Mesendoderm (in vitro differentiated cells): ENCODE measurements around the gene EXT2.

ENCODE experiments used
- DNase-seq: peaks from one replicate; pipeline ENCODE4 v3.0.0; 2013
- H2AK5ac ChIP-seq: 2 replicates; pipeline ENCODE4 v1.6.1; 2013; ENCODE audit warnings: low read length, inconsistent platforms
- H2BK120ac ChIP-seq: 2 replicates; pipeline ENCODE4 v1.6.1; 2013; ENCODE audit warnings: low read depth, mild to moderate bottlenecking, low read length, moderate library complexity, mixed read lengths
- H2BK15ac ChIP-seq: replicated peaks from 2 replicates; pipeline ENCODE4 v1.6.1; 2013; ENCODE audit warnings: low read depth, mild to moderate bottlenecking, moderate library complexity
- H2BK5ac ChIP-seq: 2 replicates; pipeline ENCODE4 v1.6.1; 2013; ENCODE audit warnings: low read length, inconsistent platforms
- H3K18ac ChIP-seq: 2 replicates; pipeline ENCODE4 v1.6.1; 2013; ENCODE audit warnings: mild to moderate bottlenecking, low read length, mixed read lengths
- H3K23ac ChIP-seq: one replicate; pipeline ENCODE4 v1.6.1; 2013; ENCODE audit warnings: low read length
- H3K27ac ChIP-seq: 2 replicates; pipeline ENCODE4 v1.5.1; 2013; ENCODE audit warnings: low read depth, mild to moderate bottlenecking, inconsistent platforms, low read length, moderate library complexity
- H3K27me3 ChIP-seq: 2 replicates; pipeline ENCODE4 v1.6.1; 2013; ENCODE audit warnings: low read length, control low read depth, mild to moderate bottlenecking, inconsistent platforms; ENCODE audit not compliant: insufficient read depth, poor library complexity
- H3K36me3 ChIP-seq: 2 replicates; pipeline ENCODE4 v1.6.1; 2013; ENCODE audit warnings: low read length, inconsistent platforms; ENCODE audit not compliant: control insufficient read depth, insufficient read depth
- H3K4ac ChIP-seq: one replicate; pipeline ENCODE4 v1.6.1; 2013; ENCODE audit warnings: low read depth, mild to moderate bottlenecking, low read length, moderate library complexity
- H3K4me1 ChIP-seq: 2 replicates; pipeline ENCODE4 v1.6.1; 2013; ENCODE audit warnings: low read depth, low read length, inconsistent platforms; ENCODE audit not compliant: control insufficient read depth
- H3K4me2 ChIP-seq: 2 replicates; pipeline ENCODE4 v1.6.1; 2013; ENCODE audit warnings: low read length
- H3K4me3 ChIP-seq: 2 replicates; pipeline ENCODE4 v1.5.1; 2013; ENCODE audit warnings: mild to moderate bottlenecking, low read length
- H3K56ac ChIP-seq: one replicate; pipeline ENCODE4 v1.6.1; 2013; ENCODE audit warnings: low read length
- H3K79me1 ChIP-seq: 2 replicates; pipeline ENCODE4 v1.6.1; 2013; ENCODE audit warnings: low read length, inconsistent platforms
- H3K79me2 ChIP-seq: 2 replicates; pipeline ENCODE4 v1.6.1; 2013; ENCODE audit warnings: mild to moderate bottlenecking, low read length; ENCODE audit not compliant: control insufficient read depth, insufficient read depth
- H3K9ac ChIP-seq: 2 replicates; pipeline ENCODE4 v1.6.1; 2013; ENCODE audit warnings: low read length, inconsistent platforms
- H4K5ac ChIP-seq: one replicate; pipeline ENCODE4 v1.6.1; 2013; ENCODE audit warnings: low read length
- H4K8ac ChIP-seq: one replicate; pipeline ENCODE4 v1.6.1; 2013; ENCODE audit warnings: low read depth, mild to moderate bottlenecking, control low read depth, low read length, moderate library complexity
- WGBS: extraction: QIAGEN DNeasy Blood & Tissue Kit; methylation state at CpG from one replicate; pipeline ENCODE4 v1.1.7; 2013; ENCODE audit warnings: low lambda C conversion rate, missing lambda C conversion rate; ENCODE audit not compliant: insufficient coverage; ENCODE audit errors: extremely low coverage; 5-methylcytosine and 5-hydroxymethylcytosine counted together

Gene EXT2

DNA sequence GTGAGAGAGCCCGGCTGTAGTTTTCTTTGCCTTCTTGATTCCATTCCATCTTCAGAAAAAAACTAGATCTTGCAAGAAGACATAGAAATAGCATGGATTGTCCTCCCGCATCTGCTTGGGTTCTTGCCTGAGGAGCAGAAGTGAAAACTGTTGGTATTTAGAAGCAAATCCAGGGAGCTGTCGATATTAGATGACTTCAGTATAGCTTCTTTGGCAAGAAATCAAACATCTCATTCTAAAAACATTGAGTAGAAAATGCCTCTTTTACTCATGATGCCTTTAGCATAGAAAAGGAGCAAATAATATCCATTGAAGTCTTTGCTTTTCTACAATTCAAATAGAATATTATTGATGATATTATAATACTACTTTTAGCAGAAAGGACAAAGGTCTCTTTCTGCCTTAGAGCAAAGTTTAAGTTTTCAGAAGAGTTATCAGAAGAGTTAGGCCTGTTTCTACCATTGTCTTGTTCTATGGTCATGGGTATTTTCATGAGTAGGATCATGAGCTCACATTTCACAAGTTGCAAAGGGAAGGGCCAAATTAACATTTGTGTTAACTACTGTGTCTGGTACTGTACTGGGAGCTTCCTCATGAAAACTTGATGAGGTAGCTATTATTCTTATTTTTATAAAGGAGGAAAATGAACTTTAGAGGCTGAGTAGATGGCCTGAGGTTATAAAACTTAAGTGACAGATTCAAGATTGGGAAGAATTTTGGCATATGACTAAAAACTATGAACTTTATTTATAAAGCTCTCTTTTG lies 49.7 kb downstream of the EXT2 start:
- Histone ChIP-seq H3K56ac (no peak overlapping the region), H3K4ac (no peak overlapping the region), H3K36me3 (no peaks in the 10 kb centered on the region), H3K4me3 (no peak overlapping the region), H2BK120ac (no peak overlapping the region), H3K4me2 (no peak overlapping the region), H3K27ac (no peak overlapping the region), H2BK15ac (no peak overlapping the region), H3K79me1 (no peaks in the 10 kb centered on the region), H3K4me1 (no peaks in the 10 kb centered on the region), H3K27me3 (no peaks in the 10 kb centered on the region), H2BK5ac (no peak overlapping the region), H3K79me2 (no peaks in the 10 kb centered on the region), H4K8ac (no peak overlapping the region), H3K18ac (no peak overlapping the region), H3K9ac (no peak overlapping the region), H2AK5ac (no peak overlapping the region), H4K5ac (no peak overlapping the region), H3K23ac (no peak overlapping the region)
- no CpG with 5 or more reads among the region's 3 CpGs for WGBS
- DNase-seq = no peak

- H3K79me2 ChIP-seq = no peaks in the 10 kb centered on the region
These were observed 51.5 kb downstream of the EXT2 start for GRCh38 chr11:44146931-44147330.

DNA sequence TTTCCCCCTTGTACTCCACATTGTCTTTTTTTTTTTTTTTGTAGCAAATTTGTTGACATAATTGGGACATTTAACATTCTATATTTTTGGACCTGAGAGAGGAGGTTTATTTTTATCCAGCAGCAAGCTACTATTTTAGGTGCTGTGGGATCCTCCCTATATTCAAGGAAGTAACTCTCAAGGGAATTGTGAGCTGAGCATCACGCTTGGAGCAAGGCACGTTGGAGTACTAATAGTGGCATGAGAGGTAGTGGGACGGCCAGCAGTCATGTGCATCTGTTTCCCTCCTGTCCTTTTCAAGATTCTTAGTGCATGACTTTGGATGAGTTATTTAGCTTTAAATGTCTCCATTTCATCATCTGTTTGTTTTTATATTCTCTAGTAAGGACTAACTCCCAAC lies 52.3 kb downstream of the EXT2 start:
- no peaks in the 10 kb centered on the region for H3K79me2 ChIP-seq
- H3K36me3 ChIP-seq = no peaks in the 10 kb centered on the region
- no peak overlapping the region for H4K5ac ChIP-seq
- H3K4me1 ChIP-seq = no peaks in the 10 kb centered on the region
- H2AK5ac ChIP-seq = no peak overlapping the region
- H4K8ac ChIP-seq = no peak overlapping the region
- no peak overlapping the region for H3K18ac ChIP-seq
- H3K23ac ChIP-seq = no peak overlapping the region
- no peaks in the 10 kb centered on the region for H3K79me1 ChIP-seq
- WGBS = no CpG with 5 or more reads among the region's 3 CpGs
- H3K4me2 ChIP-seq = no peak overlapping the region
- no peak overlapping the region for H2BK15ac ChIP-seq
- H3K4ac ChIP-seq = no peak overlapping the region
- no peak for DNase-seq
- no peaks in the 10 kb centered on the region for H3K27me3 ChIP-seq
- H3K56ac ChIP-seq = no peak overlapping the region
- H2BK5ac ChIP-seq = no peak overlapping the region
- no peak overlapping the region for H2BK120ac ChIP-seq
- H3K9ac ChIP-seq = no peak overlapping the region
- no peak overlapping the region for H3K4me3 ChIP-seq
- no peak overlapping the region for H3K27ac ChIP-seq

More at GRCh38 chr11:44146931-44147330, 51.5 kb downstream of the EXT2 start:
- no peak overlapping the region for H4K8ac ChIP-seq
- WGBS = no CpG with 5 or more reads among the region's 2 CpGs
- H2BK15ac ChIP-seq = no peak overlapping the region
- H3K23ac ChIP-seq = no peak overlapping the region
- no peaks in the 10 kb centered on the region for H3K4me1 ChIP-seq
- H4K5ac ChIP-seq = no peak overlapping the region
- no peak overlapping the region for H3K56ac ChIP-seq
- DNase-seq = no peak
- no peak overlapping the region for H2BK5ac ChIP-seq
- no peak overlapping the region for H3K4me2 ChIP-seq
- no peak overlapping the region for H2AK5ac ChIP-seq
- no peaks in the 10 kb centered on the region for H3K36me3 ChIP-seq
- no peak overlapping the region for H3K4me3 ChIP-seq
- H3K79me1 ChIP-seq = no peaks in the 10 kb centered on the region
- H2BK120ac ChIP-seq = no peak overlapping the region
- no peaks in the 10 kb centered on the region for H3K27me3 ChIP-seq
- H3K27ac ChIP-seq = no peak overlapping the region
- no peak overlapping the region for H3K4ac ChIP-seq
- H3K18ac ChIP-seq = no peak overlapping the region
- H3K9ac ChIP-seq = no peak overlapping the region

- WGBS = no CpG with 5 or more reads among the region's 2 CpGs
- Histone ChIP-seq H3K4me1 (no peaks in the 10 kb centered on the region), H4K8ac (no peak overlapping the region), H3K56ac (no peak overlapping the region), H3K18ac (no peak overlapping the region), H3K27me3 (no peaks in the 10 kb centered on the region), H3K4me3 (no peak overlapping the region), H4K5ac (no peak overlapping the region), H3K23ac (no peak overlapping the region), H3K79me2 (no peaks in the 10 kb centered on the region), H3K36me3 (no peaks in the 10 kb centered on the region), H3K79me1 (no peaks in the 10 kb centered on the region), H2BK120ac (no peak overlapping the region), H2AK5ac (no peak overlapping the region), H3K9ac (no peak overlapping the region), H3K27ac (no peak overlapping the region), H2BK5ac (no peak overlapping the region), H3K4ac (no peak overlapping the region), H3K4me2 (no peak overlapping the region), H2BK15ac (no peak overlapping the region)
- DNase-seq = no peak
These were observed 54.2 kb downstream of the EXT2 start for GRCh38 chr11:44149651-44150050.

GRCh38 chr11:44150401-44150800 lies 54.9 kb downstream of the EXT2 start:
- no peaks in the 10 kb centered on the region for H3K27me3 ChIP-seq
- H3K27ac ChIP-seq = no peak overlapping the region
- H3K4me3 ChIP-seq = no peak overlapping the region
- H2BK120ac ChIP-seq = no peak overlapping the region
- H4K5ac ChIP-seq = no peak overlapping the region
- WGBS = no CpG with 5 or more reads among the region's 1 CpG
- H2AK5ac ChIP-seq = no peak overlapping the region
- no peaks in the 10 kb centered on the region for H3K36me3 ChIP-seq
- no peaks in the 10 kb centered on the region for H3K79me2 ChIP-seq
- H2BK5ac ChIP-seq = no peak overlapping the region
- H3K23ac ChIP-seq = no peak overlapping the region
- no peaks in the 10 kb centered on the region for H3K4me1 ChIP-seq
- H3K79me1 ChIP-seq = no peaks in the 10 kb centered on the region
- H3K56ac ChIP-seq = no peak overlapping the region
- no peak overlapping the region for H3K18ac ChIP-seq
- H3K4me2 ChIP-seq = no peak overlapping the region
- H3K9ac ChIP-seq = no peak overlapping the region
- no peak overlapping the region for H2BK15ac ChIP-seq
- DNase-seq = no peak
- no peak overlapping the region for H3K4ac ChIP-seq
- no peak overlapping the region for H4K8ac ChIP-seq

- Histone ChIP-seq H3K18ac (no peak overlapping the region), H4K8ac (no peak overlapping the region), H3K79me2 (no peaks in the 10 kb centered on the region), H3K56ac (no peak overlapping the region), H3K4me3 (no peak overlapping the region), H2BK15ac (no peak overlapping the region), H3K9ac (no peak overlapping the region), H3K4me1 (no peaks in the 10 kb centered on the region), H3K27me3 (no peaks in the 10 kb centered on the region), H3K4me2 (no peak overlapping the region), H3K36me3 (no peaks in the 10 kb centered on the region), H3K4ac (no peak overlapping the region), H3K23ac (no peak overlapping the region), H4K5ac (no peak overlapping the region), H2BK5ac (no peak overlapping the region), H3K27ac (no peak overlapping the region), H3K79me1 (no peaks in the 10 kb centered on the region), H2AK5ac (no peak overlapping the region), H2BK120ac (no peak overlapping the region)
- no CpG with 5 or more reads among the region's 4 CpGs for whole genome bisulfite sequencing
- no peak for DNase-seq
These were observed 61.5 kb downstream of the EXT2 start for GRCh38 chr11:44157019-44157418.
